Large intestine (tissue), 12 donors: ENCODE data around the gene BRCA1. TPM values are rescaled to one million over a fixed set of nuclear protein-coding genes. Genes with fewer than 3 reads are reported as not detected.
A peak's percentile ranks its signal among the peaks of the same experiment; 100 is the strongest.
"Not testable (repeated sequence)": the region's sequence is repeated elsewhere in the genome, so short reads cannot be mapped to it uniquely, and the experiment has no call there.

Experiments
- DNase-seq, 2 donors: peaks; one replicate each; pipeline versions ENCODE4 v3.0.0 to v3.0.0-alpha.2; 2013
- H3K27ac ChIP-seq: one replicate; pipeline ENCODE4 v1.5.1; 2013; ENCODE audit warnings: low read length
- H3K27me3 ChIP-seq: 2 replicates; pipeline ENCODE4 v1.6.1; 2013; ENCODE audit warnings: low read length; ENCODE audit not compliant: control insufficient read depth, insufficient read depth
- H3K36me3 ChIP-seq: 2 replicates; pipeline ENCODE4 v1.6.1; 2013; ENCODE audit warnings: low read length; ENCODE audit not compliant: control insufficient read depth, insufficient read depth
- H3K4me1 ChIP-seq: one replicate; pipeline ENCODE4 v1.6.1; 2013; ENCODE audit warnings: low read length; ENCODE audit not compliant: control insufficient read depth, insufficient read depth
- H3K4me3 ChIP-seq: one replicate; pipeline ENCODE4 v1.5.1; 2013; ENCODE audit warnings: low read length
- H3K9me3 ChIP-seq: one replicate; pipeline ENCODE4 v1.6.1; 2013; ENCODE audit warnings: mild to moderate bottlenecking, low read depth, low read length, moderate library complexity; ENCODE audit not compliant: control insufficient read depth
- WGBS: methylation state at CpG from one replicate; pipeline ENCODE4 v1.1.5; 2013; ENCODE audit warnings: low lambda C conversion rate; ENCODE audit not compliant: insufficient coverage; 5-methylcytosine and 5-hydroxymethylcytosine counted together
- long read RNA-seq, 11 donors: transcript quantifications; one replicate each; lab custom pipeline, GENCODE V29; 2026
- polyA plus RNA-seq: library from polyadenylated mRNA; unstranded; fragments of 120-200 nt; gene quantifications from one replicate; pipeline ENCODE4 v1.2.1, GENCODE V29; 2013

The BRCA1 gene
- polyA plus RNA-seq = 10.4 TPM
- long read RNA-seq, donor 1 = 0 reads
- long read RNA-seq, donor 2, partial matches to known transcripts = 140 of 142 reads
- long read RNA-seq, donor 2, other reads (novel, unspliced or antisense) = 0 of 142 reads
- long read RNA-seq, donor 3 = 0 reads
- long read RNA-seq, donor 4 = 0 reads
- long read RNA-seq, donor 5, partial matches to known transcripts = 0 of 1 reads
- long read RNA-seq, donor 5, other reads (novel, unspliced or antisense) = 0 of 1 reads
- long read RNA-seq, donor 6, full-length matches to known transcripts = 1 of 13 reads
- long read RNA-seq, donor 6, partial matches to known transcripts = 12 of 13 reads
- long read RNA-seq, donor 6, other reads (novel, unspliced or antisense) = 0 of 13 reads
- long read RNA-seq, donor 7, partial matches to known transcripts = 20 of 27 reads
- long read RNA-seq, donor 7, other reads (novel, unspliced or antisense) = 5 of 27 reads
- long read RNA-seq, donor 8, partial matches to known transcripts = 97 of 109 reads
- long read RNA-seq, donor 8, other reads (novel, unspliced or antisense) = 11 of 109 reads
- long read RNA-seq, donor 9, partial matches to known transcripts = 29 of 40 reads
- long read RNA-seq, donor 9, other reads (novel, unspliced or antisense) = 11 of 40 reads
- long read RNA-seq, donor 10, partial matches to known transcripts = 24 of 25 reads
- long read RNA-seq, donor 10, other reads (novel, unspliced or antisense) = 0 of 25 reads
- long read RNA-seq, donor 11, full-length matches to known transcripts = 1 of 1 reads
- long read RNA-seq, donor 11, partial matches to known transcripts = 0 of 1 reads
- long read RNA-seq, donor 11, other reads (novel, unspliced or antisense) = 0 of 1 reads

DNA sequence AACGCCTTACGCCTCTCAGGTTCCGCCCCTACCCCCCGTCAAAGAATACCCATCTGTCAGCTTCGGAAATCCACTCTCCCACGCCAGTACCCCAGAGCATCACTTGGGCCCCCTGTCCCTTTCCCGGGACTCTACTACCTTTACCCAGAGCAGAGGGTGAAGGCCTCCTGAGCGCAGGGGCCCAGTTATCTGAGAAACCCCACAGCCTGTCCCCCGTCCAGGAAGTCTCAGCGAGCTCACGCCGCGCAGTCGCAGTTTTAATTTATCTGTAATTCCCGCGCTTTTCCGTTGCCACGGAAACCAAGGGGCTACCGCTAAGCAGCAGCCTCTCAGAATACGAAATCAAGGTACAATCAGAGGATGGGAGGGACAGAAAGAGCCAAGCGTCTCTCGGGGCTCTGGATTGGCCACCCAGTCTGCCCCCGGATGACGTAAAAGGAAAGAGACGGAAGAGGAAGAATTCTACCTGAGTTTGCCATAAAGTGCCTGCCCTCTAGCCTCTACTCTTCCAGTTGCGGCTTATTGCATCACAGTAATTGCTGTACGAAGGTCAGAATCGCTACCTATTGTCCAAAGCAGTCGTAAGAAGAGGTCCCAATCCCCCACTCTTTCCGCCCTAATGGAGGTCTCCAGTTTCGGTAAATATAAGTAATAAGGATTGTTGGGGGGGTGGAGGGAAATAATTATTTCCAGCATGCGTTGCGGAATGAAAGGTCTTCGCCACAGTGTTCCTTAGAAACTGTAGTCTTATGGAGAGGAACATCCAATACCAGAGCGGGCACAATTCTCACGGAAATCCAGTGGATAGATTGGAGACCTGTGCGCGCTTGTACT lies at the start of gene BRCA1:
TSS of gene BRCA1 (minus strand) at position 232 of the 834 bp plus-strand sequence. CDS start 1,268 bp downstream, outside the sequence.
- Histone ChIP-seq H3K4me1 (peaks cover 5% of the 10 kb centered on the region), H3K27me3 (no peaks in the 10 kb centered on the region), H3K9me3 (peaks cover 11% of the 10 kb centered on the region), H3K27ac (peak within 1 kb of the TSS; percentile 88), H3K36me3 (peaks cover 4% of the 10 kb centered on the region), H3K4me3 (peak within 1 kb of the TSS; percentile 67)
- WGBS = 5% methylated on average over 4 of the region's 38 CpGs
- DNase-seq = peak; percentile 99 to 100

DNA sequence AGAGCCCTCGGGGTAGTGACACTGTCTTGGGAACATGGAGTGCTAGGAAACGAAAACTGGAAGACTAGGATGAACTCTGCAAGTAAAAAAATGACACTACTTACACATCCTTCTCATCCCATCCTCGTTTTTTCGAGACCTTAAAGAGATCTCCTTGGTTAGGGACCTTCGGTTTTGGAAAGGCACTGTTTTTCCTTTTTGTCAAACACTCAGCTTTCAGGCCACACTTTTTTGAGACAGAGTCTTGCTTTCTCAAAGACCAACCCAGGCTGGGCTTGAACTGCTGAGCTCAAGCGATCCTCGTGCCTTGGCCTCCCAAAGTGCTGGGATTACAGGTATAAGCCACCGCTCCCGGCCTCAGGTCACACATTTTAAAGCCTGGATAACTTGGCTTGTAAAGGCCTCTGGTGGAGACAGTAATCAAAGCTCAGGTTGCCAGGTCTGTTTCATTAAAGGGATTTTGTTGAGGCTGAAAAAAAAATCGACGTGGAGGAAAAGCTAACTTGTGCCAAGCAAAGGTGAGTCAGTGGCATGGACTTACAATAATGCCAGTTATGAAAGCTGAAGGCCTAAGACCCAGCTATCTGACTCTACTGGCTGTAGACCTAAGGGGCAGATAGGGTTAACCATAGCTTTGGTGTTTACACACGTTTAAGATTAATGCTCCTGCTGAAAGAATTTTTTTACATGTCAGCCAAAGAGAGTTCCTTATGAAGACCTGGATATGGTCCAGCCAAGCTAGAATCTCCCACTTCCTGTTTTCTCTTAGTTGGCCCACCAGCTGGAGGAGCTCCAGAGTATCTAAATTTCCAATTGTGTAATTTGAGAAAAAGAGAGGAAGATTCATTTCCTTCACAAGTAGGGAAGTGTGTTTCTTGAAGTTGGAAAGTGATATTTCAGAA lies 46.7 kb upstream of the BRCA1 start:
- peaks cover 2% of the 10 kb centered on the region for H3K36me3 ChIP-seq
- peak overlapping the region; percentile 94 for H3K27ac ChIP-seq
- no peaks in the 10 kb centered on the region for H3K27me3 ChIP-seq
- H3K4me3 ChIP-seq = peak overlapping the region; percentile 79
- DNase-seq = peak; percentile 60 to 77
- 0% methylated on average over 1 of the region's 12 CpGs for WGBS
- no peaks in the 10 kb centered on the region for H3K9me3 ChIP-seq
- peaks cover 44% of the 10 kb centered on the region for H3K4me1 ChIP-seq

DNA sequence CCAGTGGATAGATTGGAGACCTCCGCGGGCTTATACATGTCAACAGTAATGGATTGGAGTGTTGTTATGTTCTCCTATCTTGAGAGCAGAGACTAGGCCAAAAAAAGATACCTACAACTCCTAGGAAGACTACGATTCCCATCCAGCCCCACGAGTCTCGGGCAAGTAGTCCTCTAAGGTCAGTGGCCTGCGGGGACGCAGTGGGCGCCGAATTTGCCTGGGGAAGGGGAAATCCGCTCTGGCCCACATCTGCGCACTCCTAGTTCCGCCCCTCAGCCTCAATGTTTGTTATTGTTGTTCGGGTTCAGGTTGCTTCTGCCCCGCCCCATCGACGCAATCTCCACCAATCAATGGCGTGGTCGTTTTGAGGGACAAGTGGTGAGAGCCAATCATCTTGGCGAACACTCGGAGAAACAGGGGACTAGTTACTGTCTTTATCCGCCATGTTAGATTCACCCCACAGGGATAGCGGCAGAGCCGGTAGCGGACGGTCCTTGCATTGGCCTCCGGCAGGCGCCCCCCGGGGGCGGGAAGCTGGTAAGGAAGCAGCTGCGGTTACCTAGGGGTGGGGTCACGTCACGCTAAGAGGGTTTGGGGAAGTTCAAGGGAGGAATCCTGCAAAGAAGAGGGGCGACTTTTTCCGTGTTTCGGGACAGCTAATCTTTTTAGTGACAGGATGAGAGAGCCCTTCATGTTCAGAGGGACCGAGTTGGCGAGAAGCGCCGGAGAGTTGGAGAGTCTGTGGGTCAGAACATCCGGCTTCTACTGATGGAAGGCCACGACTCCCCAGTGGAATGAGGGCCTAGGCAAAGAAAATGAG lies 45.8 kb upstream of the BRCA1 start, which contains the start of gene NBR1:
TSS of gene NBR1 (plus strand) at position 449 of the 820 bp plus-strand sequence. CDS start 4,586 bp downstream, outside the sequence.
- H3K4me3 ChIP-seq = peak within 1 kb of the TSS; percentile 79
- H3K27ac ChIP-seq = peak within 1 kb of the TSS; percentile 94
- no peaks in the 10 kb centered on the region for H3K27me3 ChIP-seq
- 4% methylated on average over 4 of the region's 41 CpGs for WGBS
- peaks cover 40% of the 10 kb centered on the region for H3K4me1 ChIP-seq
- H3K9me3 ChIP-seq = no peaks in the 10 kb centered on the region
- DNase-seq = peak; percentile 99
- H3K36me3 ChIP-seq = no peaks in the 10 kb centered on the region

DNA sequence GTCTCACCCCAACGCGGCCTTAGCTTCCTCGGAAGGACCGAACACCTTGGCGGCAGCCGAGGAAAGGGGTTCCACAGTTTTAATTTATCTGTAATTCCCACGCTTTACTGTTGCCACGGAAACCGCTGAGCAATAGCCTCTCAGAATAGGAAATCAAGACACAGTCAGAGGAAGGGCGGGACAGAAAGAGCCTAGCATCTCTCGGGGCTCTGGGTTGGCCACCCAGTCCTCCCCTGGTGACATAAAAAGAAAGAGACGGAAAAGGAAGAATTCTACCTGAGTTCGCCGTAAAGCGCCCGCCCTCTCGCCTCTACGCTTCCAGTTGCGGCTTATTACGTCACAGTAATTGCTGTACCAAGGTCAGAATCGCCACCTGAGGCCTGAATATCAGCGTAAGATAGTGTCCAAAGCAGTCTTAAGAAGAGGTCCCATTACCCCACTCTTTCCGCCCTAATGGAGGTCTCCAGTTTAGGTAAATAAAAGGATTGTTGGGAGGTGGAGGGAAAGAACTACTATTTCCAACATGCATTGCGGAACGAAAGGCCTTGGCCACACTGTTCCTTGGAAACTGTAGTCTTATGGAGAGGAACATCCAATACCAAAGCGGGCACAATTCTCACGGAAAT lies 45.1 kb upstream of the BRCA1 start:
- no peaks in the 10 kb centered on the region for H3K27me3 ChIP-seq
- H3K36me3 ChIP-seq = no peaks in the 10 kb centered on the region
- no CpG with 5 or more reads among the region's 27 CpGs for WGBS
- peak overlapping the region; percentile 94 for H3K27ac ChIP-seq
- peak; percentile 97 to 99 for DNase-seq
- peak overlapping the region; percentile 79 for H3K4me3 ChIP-seq
- peaks cover 32% of the 10 kb centered on the region for H3K4me1 ChIP-seq
- no peaks in the 10 kb centered on the region for H3K9me3 ChIP-seq

DNA sequence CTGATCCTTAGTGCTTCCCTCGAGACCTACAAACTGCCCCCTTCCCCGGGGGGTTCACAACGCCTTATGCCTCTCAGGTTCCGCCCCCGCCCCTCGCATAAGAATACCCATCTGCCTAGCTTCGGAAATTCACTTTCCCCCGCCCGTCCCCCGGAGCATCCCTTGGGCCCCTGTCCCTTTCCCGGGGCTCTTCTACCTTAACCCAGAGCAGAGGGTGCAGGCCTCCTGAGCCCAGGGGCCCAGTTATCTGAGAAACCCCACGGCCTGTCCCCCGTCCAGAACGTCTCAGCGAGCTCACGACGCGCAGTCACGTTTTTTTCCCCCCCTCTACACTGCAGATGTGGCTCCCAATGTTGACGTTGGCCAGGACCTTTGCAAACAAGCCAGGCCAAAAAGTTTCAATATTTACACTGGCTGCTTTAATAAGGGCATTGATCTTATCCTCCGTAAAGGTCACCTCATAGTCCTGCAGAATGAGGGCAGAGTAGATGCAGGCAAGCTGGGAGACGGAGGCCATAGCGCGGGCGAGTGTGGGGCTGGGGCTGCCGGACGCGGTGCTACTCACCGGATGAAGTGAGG lies 44.5 kb upstream of the BRCA1 start:
- no CpG with 5 or more reads among the region's 29 CpGs for WGBS
- no peaks in the 10 kb centered on the region for H3K9me3 ChIP-seq
- peak overlapping the region; percentile 94 for H3K27ac ChIP-seq
- peak in 1 of 2 donors; percentile 38 for DNase-seq
- H3K27me3 ChIP-seq = no peaks in the 10 kb centered on the region
- peaks cover 28% of the 10 kb centered on the region for H3K4me1 ChIP-seq
- no peaks in the 10 kb centered on the region for H3K36me3 ChIP-seq
- H3K4me3 ChIP-seq = peak overlapping the region; percentile 79

DNA sequence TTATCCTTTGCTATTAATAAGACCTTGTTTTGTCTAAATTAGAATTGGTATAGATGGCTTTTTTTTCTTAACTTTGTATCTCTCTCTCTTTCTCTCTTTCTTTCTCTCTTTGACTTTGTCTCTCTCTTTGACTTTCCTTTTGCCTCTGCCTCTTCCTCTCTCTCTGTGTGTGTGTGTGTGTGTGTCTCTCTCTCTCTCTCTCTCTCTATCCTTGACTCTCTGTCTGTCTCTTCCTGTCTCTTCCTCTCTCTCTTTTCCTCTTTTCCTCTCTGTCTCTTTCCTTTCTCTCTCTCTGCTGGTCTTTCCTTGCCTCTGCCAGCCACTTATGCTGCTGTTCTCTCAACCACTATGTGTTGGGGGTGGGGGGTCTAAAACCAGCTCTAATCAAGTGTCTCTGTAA lies 40.8 kb upstream of the BRCA1 start:
- peaks cover 16% of the 10 kb centered on the region for H3K4me1 ChIP-seq
- not testable (repeated sequence) for H3K9me3 ChIP-seq, DNase-seq, H3K27me3 ChIP-seq, H3K36me3 ChIP-seq, H3K27ac ChIP-seq, H3K4me3 ChIP-seq

DNA sequence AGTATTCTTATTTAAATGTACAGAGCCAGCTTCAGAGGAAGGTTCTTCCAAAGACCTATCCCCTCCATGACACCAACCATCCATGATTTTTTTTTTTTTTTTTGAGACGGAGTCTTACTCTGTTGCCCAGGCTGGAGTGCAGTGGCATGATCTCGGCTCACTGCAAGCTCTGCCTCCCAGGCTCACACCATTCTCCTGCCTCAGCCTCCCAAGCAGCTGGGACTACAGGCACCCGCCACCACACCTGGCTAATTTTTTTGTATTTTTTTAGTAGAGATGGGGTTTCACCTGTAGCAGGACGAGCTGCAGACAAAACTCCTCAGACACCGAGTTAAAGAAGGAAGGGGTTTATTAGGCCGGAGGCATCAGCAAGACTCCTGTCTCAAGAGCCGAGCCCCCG lies 34.8 kb upstream of the BRCA1 start:
- not testable (repeated sequence) for DNase-seq, H3K27ac ChIP-seq, H3K9me3 ChIP-seq, H3K4me1 ChIP-seq, H3K36me3 ChIP-seq, H3K27me3 ChIP-seq, H3K4me3 ChIP-seq
- WGBS = no CpG with 5 or more reads among the region's 8 CpGs

DNA sequence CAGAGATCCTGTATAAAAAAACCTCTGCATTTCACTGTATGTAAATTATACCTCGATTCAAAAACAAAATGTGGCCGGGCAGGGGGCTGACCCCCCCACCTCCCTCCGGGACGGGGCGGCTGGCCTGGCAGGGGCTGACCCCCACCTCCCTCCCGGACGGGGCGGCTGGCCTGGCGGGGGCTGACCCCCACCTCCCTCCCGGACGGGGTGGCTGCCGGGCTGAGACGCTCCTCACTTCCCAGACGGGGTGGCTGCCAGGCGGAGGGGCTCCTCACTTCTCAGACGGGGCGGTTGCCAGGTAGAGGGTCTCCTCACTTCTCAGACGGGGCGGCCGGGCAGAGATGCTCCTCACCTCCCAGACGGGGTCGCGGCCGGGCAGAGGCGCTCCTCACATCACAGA lies 34.1 kb upstream of the BRCA1 start:
- not testable (repeated sequence) for H3K4me3 ChIP-seq, H3K27ac ChIP-seq, H3K36me3 ChIP-seq, DNase-seq, H3K9me3 ChIP-seq, H3K4me1 ChIP-seq, H3K27me3 ChIP-seq
- WGBS = no CpG with 5 or more reads among the region's 25 CpGs
